ENCODE measurements around the gene JUND. TPM values are rescaled to one million over a fixed set of nuclear protein-coding genes. Genes with fewer than 3 reads are reported as not detected.

The JUND gene
- total and polyA plus RNA-seq, 2 of the 4 experiments (the other 2 are of a cell fraction) = 14.2 to 77.2 TPM

- H2AK5ac ChIP-seq (ENCODE audit: low read depth, low read length) = no peak overlapping the region
- WGBS, 2 experiments (ENCODE audit: extremely low coverage in 2 of 2, insufficient read length in 1 of 2) = 17% methylated on average over 12 of the region's 23 CpGs; no CpG with 5 or more reads in 1 of the 2 experiments
- H3K56ac ChIP-seq (ENCODE audit: extremely low read depth, insufficient read depth, low read length) = no peak overlapping the region
- H4K5ac ChIP-seq (ENCODE audit: low read depth, low read length) = no peak overlapping the region
- peak overlapping the region; percentile 55 for H2AFZ ChIP-seq (replicated peaks; ENCODE audit: low read length, poor library complexity)
- POLR2A ChIA-PET (ENCODE audit: unreplicated experiment) = interaction anchor here (0.6 kb wide), 1 partner anchor 43 kb away, joined by 8 read pairs; no protein-coding TSS in a partner anchor
- no peak overlapping the region for H2BK20ac ChIP-seq (ENCODE audit: low read depth, low read length)
- TF ChIP-seq SMC3 (IDR thresholded peaks at IDR 0.05; ENCODE audit: low read depth, low read length) (peak; percentile 99), CTCF (conservative IDR thresholded peaks at IDR 0.05; ENCODE audit: low read depth, low read length) (peak; percentile 93), RAD21 (IDR thresholded peaks at IDR 0.05; ENCODE audit: low read length) (peak; percentile 98), MAFK (IDR thresholded peaks at IDR 0.05; ENCODE audit: low read depth, low read length) (no peak), CEBPB (IDR thresholded peaks at IDR 0.05; ENCODE audit: low read depth, low read length) (no peak), ELK1 (IDR thresholded peaks at IDR 0.05; ENCODE audit: borderline replicate concordance, low read depth, low read length) (no peak), FOS (IDR thresholded peaks at IDR 0.05; ENCODE audit: low read depth, low read length) (no peak), POLR2A (IDR thresholded peaks at IDR 0.05; ENCODE audit: low read depth, low read length) (0 out of 2 replicates have a peak, but pooled peaks have one; percentile 48)
- no peaks in the 10 kb centered on the region for H3K36me3 ChIP-seq (ENCODE audit: control insufficient read depth, insufficient read depth, low read length)
- peak; percentile 63 for DNase-seq
- H3K4me3 ChIP-seq (ENCODE audit: insufficient read depth, low read depth, low read length) = no peak overlapping the region
- no peak overlapping the region for H3K9ac ChIP-seq (ENCODE audit: low read depth, low read length)
- intact Hi-C loops (cut with micrococcal nuclease) = loop anchor here (1.0 to 5.0 kb wide), 4 partner anchors 49 to 138 kb away; partner anchors contain the start of gene IFI30
- no peak overlapping the region for H3K23ac ChIP-seq (ENCODE audit: low read depth, low read length)
- H2BK15ac ChIP-seq (ENCODE audit: low read depth, low read length) = no peak overlapping the region
- H3K4ac ChIP-seq (ENCODE audit: low read depth, low read length) = no peak overlapping the region
- H4K20me1 ChIP-seq (ENCODE audit: insufficient read depth, low read length) = no peaks in the 10 kb centered on the region
- H2AK9ac ChIP-seq (replicated peaks; ENCODE audit: low read depth, low read length, poor library complexity) = no peak overlapping the region
- no peak overlapping the region for H3K4me2 ChIP-seq (ENCODE audit: low read depth, low read length)
- in situ Hi-C loops (cut with MboI; ENCODE audit: low sequenced_read_pairs) = loop anchor here (5.0 kb wide), 1 partner anchor 139 kb away; no protein-coding TSS in a partner anchor
- no peaks in the 10 kb centered on the region for H3K9me3 ChIP-seq (ENCODE audit: control insufficient read depth, insufficient read depth, low read length)
- H4K91ac ChIP-seq (ENCODE audit: insufficient read depth, low read depth, low read length) = no peak overlapping the region
- H4K8ac ChIP-seq (ENCODE audit: low read depth in 2 of 2, low read length in 2 of 2) = no peak overlapping the region
- dilution Hi-C loops (cut with HindIII; ENCODE audit: low sequenced_read_pairs, unreplicated experiment) = no loop called here
- peaks cover 22% of the 10 kb centered on the region for H3K27me3 ChIP-seq (ENCODE audit: control insufficient read depth, insufficient read depth, low read length)
- H3K27ac ChIP-seq (ENCODE audit: insufficient read depth, low read length) = no peak overlapping the region
- CTCF ChIA-PET = interaction anchor here (0.5 to 1.5 kb wide), 6 partner anchors 28 to 230 kb away, joined by 3 to 6 read pairs (median 4); no protein-coding TSS in a partner anchor
- H3K9me1 ChIP-seq (ENCODE audit: insufficient read depth, low read length) = no peaks in the 10 kb centered on the region
- no peak overlapping the region for H3K18ac ChIP-seq (ENCODE audit: low read depth, low read length)
- H2BK120ac ChIP-seq (ENCODE audit: low read depth, low read length) = no peak overlapping the region
- H2BK5ac ChIP-seq (ENCODE audit: low read depth, low read length, poor library complexity, severe bottlenecking) = no peak overlapping the region
- ATAC-seq (ENCODE audit: low read depth) = peak; percentile 94
- H3K4me1 ChIP-seq (ENCODE audit: control insufficient read depth, insufficient read depth, low read length) = no peaks in the 10 kb centered on the region
- BruUV-seq (replicated peaks) = no TSS peak
- H3K14ac ChIP-seq (replicated peaks; ENCODE audit: low read depth, low read length) = no peak overlapping the region
- H3K79me1 ChIP-seq (ENCODE audit: low read depth in 1 of 2, low read length in 2 of 2) = no peaks in the 10 kb centered on the region
Observed at GRCh38 chr19:18251587-18252369, 29.6 kb downstream of the JUND start.
